OCI-LY3 (cell line): ENCODE data around the gene PRR7.

ENCODE experiments used
- CTCF ChIP-seq: fragments of 200-600, 300-600 bp; sonication (generic); IDR thresholded peaks from 2 replicates; pipeline ENCODE4 v1.5.1; 2014; ENCODE audit warnings: antibody characterized with exemption, low read length, low read depth
- EZH2phosphoT487 ChIP-seq: fragments of 200-600 bp; shearing (Covaris generic); IDR thresholded peaks from 2 replicates; pipeline ENCODE4 v1.6.1; 2018; ENCODE audit warnings: antibody characterized with exemption, mixed run types, low read depth

GRCh38 chr5:177474002-177474476 lies 27.4 kb downstream of the PRR7 start:
- no peak for TF ChIP-seq CTCF
- TF ChIP-seq EZH2phosphoT487, result no peak
